Bronchial epithelial cell (primary cell): ENCODE data around the gene PPARA. TPM values are rescaled to one million over a fixed set of nuclear protein-coding genes. Genes with fewer than 3 reads are reported as not detected.

ENCODE experiments used
- DNase-seq: peaks from one replicate; pipeline ENCODE4 v3.0.0-alpha.2; 2010; ENCODE audit warnings: low read depth
- FAIRE-seq: peaks from 2 replicates; lab custom pipeline; 2011; peaks lifted over from hg19 to GRCh38; lab: Jason Lieb, UNC
- H3K27me3 ChIP-seq: 2 replicates; pipeline ENCODE4 v1.5.1; 2011; ENCODE audit warnings: low read length; ENCODE audit not compliant: control insufficient read depth, insufficient read depth
- H3K36me3 ChIP-seq: 2 replicates; pipeline ENCODE4 v1.5.1; 2011; ENCODE audit warnings: low read length; ENCODE audit not compliant: control insufficient read depth, insufficient read depth
- H3K4me3 ChIP-seq: 2 replicates; pipeline ENCODE4 v1.5.1; 2011; ENCODE audit warnings: mild to moderate bottlenecking, low read depth, low read length, control low read depth
- total RNA-seq: library from RNA; depleted of rRNA; stranded (reverse); fragments of >200 nt; gene quantifications from 2 replicates; pipeline ENCODE4 v1.2.1, GENCODE V29; 2014
- TF ChIP-seq, protein P1 (sequence below): IDR thresholded peaks from 2 replicates; pipeline ENCODE4 v1.5.1; 2011; ENCODE audit warnings: mild to moderate bottlenecking, moderate library complexity, low read length, control low read depth, inconsistent platforms; ENCODE audit not compliant: insufficient read depth, severe bottlenecking

PPARA gene
- total RNA-seq, 1 donor from 2014 or later: 10.5 TPM

DNA sequence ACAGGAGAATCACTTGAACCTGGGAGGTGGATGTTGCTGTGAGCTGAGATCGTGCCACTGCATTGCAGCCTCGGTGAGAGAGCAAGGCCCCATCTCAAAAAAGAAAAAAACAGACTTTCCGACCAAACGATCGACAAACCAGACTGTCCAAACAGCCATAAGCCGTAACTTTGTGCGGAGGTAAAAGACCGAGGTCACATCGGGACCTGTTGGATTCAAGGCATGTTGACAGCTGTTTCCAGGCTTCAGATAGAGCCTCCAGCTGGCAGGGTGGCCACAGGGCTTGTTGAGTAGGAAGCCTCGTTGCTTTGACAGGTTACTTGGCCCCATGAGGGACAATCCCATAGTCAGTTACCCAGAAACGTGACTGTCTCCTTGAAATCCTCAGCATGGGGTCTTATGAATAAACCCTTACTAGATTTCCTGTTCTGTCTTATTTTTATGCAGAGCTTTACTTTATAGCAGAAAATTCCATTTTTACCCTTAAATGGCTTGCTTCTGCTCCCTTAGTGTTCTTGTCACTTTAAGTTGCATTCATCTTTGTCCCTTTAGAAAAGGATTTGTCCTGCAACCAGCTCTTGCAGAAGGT, 22.3 kb downstream of the PPARA start:
- no peaks in the 10 kb centered on the region for H3K27me3 ChIP-seq
- no peak overlapping the region for H3K4me3 ChIP-seq
- H3K36me3 ChIP-seq: no peaks in the 10 kb centered on the region
- DNase-seq: no peak
- TF ChIP-seq, protein P1, sequence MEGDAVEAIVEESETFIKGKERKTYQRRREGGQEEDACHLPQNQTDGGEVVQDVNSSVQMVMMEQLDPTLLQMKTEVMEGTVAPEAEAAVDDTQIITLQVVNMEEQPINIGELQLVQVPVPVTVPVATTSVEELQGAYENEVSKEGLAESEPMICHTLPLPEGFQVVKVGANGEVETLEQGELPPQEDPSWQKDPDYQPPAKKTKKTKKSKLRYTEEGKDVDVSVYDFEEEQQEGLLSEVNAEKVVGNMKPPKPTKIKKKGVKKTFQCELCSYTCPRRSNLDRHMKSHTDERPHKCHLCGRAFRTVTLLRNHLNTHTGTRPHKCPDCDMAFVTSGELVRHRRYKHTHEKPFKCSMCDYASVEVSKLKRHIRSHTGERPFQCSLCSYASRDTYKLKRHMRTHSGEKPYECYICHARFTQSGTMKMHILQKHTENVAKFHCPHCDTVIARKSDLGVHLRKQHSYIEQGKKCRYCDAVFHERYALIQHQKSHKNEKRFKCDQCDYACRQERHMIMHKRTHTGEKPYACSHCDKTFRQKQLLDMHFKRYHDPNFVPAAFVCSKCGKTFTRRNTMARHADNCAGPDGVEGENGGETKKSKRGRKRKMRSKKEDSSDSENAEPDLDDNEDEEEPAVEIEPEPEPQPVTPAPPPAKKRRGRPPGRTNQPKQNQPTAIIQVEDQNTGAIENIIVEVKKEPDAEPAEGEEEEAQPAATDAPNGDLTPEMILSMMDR: no peak
- no peak for FAIRE-seq

DNA sequence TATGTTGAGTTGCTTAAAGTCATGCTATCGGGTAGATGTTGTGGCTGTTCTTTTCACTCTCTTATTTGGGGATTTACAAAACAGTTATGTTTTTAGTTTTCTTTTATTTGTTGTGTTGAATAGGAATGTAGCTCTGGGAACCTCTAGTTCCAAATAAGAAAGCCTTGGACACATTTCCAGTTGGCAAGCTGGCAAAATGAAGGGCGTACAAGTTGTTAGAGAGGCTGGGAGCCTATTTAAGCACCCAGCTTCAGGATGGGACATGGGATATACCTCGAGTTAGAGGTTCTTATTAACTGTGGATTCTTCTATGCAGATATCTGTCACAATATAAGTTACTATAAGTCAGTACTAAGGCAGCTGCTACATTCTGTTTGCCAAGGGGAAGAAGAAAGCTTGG, 22.8 kb downstream of the PPARA start:
- no peak for FAIRE-seq
- H3K36me3 ChIP-seq: no peaks in the 10 kb centered on the region
- H3K27me3 ChIP-seq: no peaks in the 10 kb centered on the region
- DNase-seq: no peak
- TF ChIP-seq, protein P1: no peak
- H3K4me3 ChIP-seq: no peak overlapping the region

DNA sequence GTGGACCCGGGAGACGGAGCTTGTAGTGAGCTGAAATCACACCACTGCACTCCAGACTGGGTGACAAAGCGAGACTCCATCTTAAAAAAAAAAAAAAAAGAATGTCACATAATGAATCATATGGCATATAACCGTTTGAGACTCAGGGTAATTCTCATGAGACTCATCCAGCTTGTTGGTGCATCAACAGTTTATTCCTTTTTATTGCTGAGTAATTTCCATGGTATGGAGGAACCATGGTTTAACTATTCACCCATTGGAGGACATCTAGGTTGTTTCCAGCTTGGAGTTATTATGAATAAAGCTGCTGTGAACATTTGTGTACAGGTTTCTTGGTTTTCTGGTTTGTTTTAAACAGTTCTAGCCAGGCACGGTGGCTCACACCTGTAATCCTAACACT, 25.3 kb downstream of the PPARA start:
- no peak overlapping the region for H3K4me3 ChIP-seq
- DNase-seq: peak; percentile 37
- TF ChIP-seq, protein P1: no peak
- H3K27me3 ChIP-seq: no peaks in the 10 kb centered on the region
- H3K36me3 ChIP-seq: no peaks in the 10 kb centered on the region
- FAIRE-seq: no peak

DNA sequence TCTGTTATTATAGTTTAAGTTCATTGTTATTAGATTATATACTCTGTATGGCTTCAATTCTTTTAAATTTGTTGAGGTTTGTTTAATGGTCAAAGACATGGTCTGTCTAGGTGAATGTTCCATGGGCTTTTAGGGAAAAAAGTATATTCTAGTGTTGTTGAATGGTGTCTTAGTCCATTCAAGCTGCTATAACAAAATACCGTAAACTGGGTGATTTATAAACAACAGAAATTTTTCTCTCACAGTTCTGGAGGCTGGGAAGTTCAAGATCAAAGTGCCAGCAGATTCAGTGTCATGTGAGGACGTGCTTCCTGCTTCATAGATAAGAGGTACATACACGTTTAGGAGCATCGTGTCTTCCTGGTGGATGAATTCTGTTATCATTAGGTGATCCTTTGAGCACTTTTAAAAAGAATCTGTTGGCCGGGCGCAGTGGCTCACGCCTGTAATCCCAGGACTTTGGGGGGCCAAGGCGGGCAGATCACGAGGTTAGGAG, 26.2 kb downstream of the PPARA start:
- Histone ChIP-seq H3K36me3 (no peaks in the 10 kb centered on the region), H3K4me3 (no peak overlapping the region), H3K27me3 (no peaks in the 10 kb centered on the region)
- TF ChIP-seq, protein P1: no peak
- no peak for DNase-seq
- FAIRE-seq: no peak

DNA sequence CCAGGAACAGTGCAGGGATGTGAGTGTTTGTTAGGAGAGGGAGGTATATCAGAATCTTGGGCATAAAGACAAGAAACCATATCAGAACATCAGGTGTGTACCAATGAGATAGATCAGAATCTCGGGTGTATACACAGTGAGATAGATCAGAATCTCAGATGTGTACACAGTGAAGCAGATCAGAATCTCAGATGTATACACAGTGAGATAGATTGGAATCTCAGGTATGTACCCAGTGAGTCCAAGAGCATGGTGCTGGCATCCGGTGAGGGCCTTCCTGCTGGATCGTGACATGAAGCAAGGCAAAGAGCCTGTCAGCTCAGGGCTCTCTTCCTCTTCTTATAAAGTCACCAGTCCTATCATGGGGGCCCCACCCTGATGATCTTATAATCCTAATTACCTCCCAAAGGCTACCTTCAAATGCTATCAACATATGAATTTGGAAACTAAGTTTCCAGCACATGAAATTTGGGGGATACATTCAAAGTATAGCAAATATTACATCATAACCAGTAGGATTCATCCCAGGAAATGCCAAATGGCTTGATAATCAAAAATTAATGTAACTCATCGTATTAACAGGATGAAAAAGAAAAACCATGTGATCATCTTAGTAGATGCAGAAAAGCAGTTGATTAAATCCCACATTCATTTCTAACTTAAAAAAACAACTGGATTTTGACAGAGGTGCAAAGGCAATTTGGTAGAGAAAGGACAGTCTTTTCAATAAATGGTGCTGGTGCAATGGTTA, 28.6 kb downstream of the PPARA start:
- DNase-seq: peak; percentile 32

More for the DNA sequence above, 28.6 kb downstream of the PPARA start:
- TF ChIP-seq, protein P1: no peak
- Histone ChIP-seq H3K4me3 (no peak overlapping the region), H3K27me3 (no peaks in the 10 kb centered on the region), H3K36me3 (no peaks in the 10 kb centered on the region)
- FAIRE-seq: peak; percentile 47
